Measurements from ENCODE around the gene PEA15.

Gene PEA15

GRCh38 chr1:160236806-160237205 is 31.6 kb downstream of the PEA15 start:
- TF ChIP-seq, protein P1, sequence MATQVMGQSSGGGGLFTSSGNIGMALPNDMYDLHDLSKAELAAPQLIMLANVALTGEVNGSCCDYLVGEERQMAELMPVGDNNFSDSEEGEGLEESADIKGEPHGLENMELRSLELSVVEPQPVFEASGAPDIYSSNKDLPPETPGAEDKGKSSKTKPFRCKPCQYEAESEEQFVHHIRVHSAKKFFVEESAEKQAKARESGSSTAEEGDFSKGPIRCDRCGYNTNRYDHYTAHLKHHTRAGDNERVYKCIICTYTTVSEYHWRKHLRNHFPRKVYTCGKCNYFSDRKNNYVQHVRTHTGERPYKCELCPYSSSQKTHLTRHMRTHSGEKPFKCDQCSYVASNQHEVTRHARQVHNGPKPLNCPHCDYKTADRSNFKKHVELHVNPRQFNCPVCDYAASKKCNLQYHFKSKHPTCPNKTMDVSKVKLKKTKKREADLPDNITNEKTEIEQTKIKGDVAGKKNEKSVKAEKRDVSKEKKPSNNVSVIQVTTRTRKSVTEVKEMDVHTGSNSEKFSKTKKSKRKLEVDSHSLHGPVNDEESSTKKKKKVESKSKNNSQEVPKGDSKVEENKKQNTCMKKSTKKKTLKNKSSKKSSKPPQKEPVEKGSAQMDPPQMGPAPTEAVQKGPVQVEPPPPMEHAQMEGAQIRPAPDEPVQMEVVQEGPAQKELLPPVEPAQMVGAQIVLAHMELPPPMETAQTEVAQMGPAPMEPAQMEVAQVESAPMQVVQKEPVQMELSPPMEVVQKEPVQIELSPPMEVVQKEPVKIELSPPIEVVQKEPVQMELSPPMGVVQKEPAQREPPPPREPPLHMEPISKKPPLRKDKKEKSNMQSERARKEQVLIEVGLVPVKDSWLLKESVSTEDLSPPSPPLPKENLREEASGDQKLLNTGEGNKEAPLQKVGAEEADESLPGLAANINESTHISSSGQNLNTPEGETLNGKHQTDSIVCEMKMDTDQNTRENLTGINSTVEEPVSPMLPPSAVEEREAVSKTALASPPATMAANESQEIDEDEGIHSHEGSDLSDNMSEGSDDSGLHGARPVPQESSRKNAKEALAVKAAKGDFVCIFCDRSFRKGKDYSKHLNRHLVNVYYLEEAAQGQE (IDR thresholded peaks at IDR 0.05; ENCODE audit: insufficient read depth in 1 of 2, low read depth in 2 of 2, low read length in 2 of 2): no peak
- TF ChIP-seq TAF1 (IDR thresholded peaks at IDR 0.05; ENCODE audit: borderline replicate concordance, insufficient read depth, low read length) (no peak), SIN3A (IDR thresholded peaks at IDR 0.05; ENCODE audit: borderline replicate concordance, insufficient read depth, low read length) (no peak), POLR2AphosphoS5 (IDR thresholded peaks at IDR 0.05; ENCODE audit: low read depth, low read length) (no peak), FOXP2 (optimal IDR thresholded peaks at IDR 0.05; ENCODE audit: borderline replicate concordance, extremely low read depth, extremely low read length, insufficient read depth) (no peak)

- no peak for TF ChIP-seq FOXP2 (optimal IDR thresholded peaks at IDR 0.05; ENCODE audit: borderline replicate concordance, extremely low read depth, extremely low read length, insufficient read depth)
- no peak for TF ChIP-seq SIN3A (IDR thresholded peaks at IDR 0.05; ENCODE audit: borderline replicate concordance, insufficient read depth, low read length)
- TF ChIP-seq POLR2AphosphoS5 (IDR thresholded peaks at IDR 0.05; ENCODE audit: low read depth, low read length): no peak
- no peak for TF ChIP-seq TAF1 (IDR thresholded peaks at IDR 0.05; ENCODE audit: borderline replicate concordance, insufficient read depth, low read length)
- TF ChIP-seq, protein P1 (IDR thresholded peaks at IDR 0.05; ENCODE audit: insufficient read depth in 1 of 2, low read depth in 2 of 2, low read length in 2 of 2): no peak
Observed at GRCh38 chr1:160237558-160237957, 32.4 kb downstream of the PEA15 start.

- TF ChIP-seq SIN3A (IDR thresholded peaks at IDR 0.05; ENCODE audit: borderline replicate concordance, insufficient read depth, low read length) (no peak), TAF1 (IDR thresholded peaks at IDR 0.05; ENCODE audit: borderline replicate concordance, insufficient read depth, low read length) (no peak), POLR2AphosphoS5 (IDR thresholded peaks at IDR 0.05; ENCODE audit: low read depth, low read length) (no peak), FOXP2 (optimal IDR thresholded peaks at IDR 0.05; ENCODE audit: borderline replicate concordance, extremely low read depth, extremely low read length, insufficient read depth) (no peak)
- TF ChIP-seq, protein P1 (IDR thresholded peaks at IDR 0.05; ENCODE audit: insufficient read depth in 1 of 2, low read depth in 2 of 2, low read length in 2 of 2): no peak
Observed at GRCh38 chr1:160238408-160238807, 33.2 kb downstream of the PEA15 start.

- TF ChIP-seq FOXP2 (optimal IDR thresholded peaks at IDR 0.05; ENCODE audit: borderline replicate concordance, extremely low read depth, extremely low read length, insufficient read depth) (no peak), SIN3A (IDR thresholded peaks at IDR 0.05; ENCODE audit: borderline replicate concordance, insufficient read depth, low read length) (no peak), TAF1 (IDR thresholded peaks at IDR 0.05; ENCODE audit: borderline replicate concordance, insufficient read depth, low read length) (no peak), POLR2AphosphoS5 (IDR thresholded peaks at IDR 0.05; ENCODE audit: low read depth, low read length) (no peak)
- TF ChIP-seq, protein P1 (IDR thresholded peaks at IDR 0.05; ENCODE audit: insufficient read depth in 1 of 2, low read depth in 2 of 2, low read length in 2 of 2): no peak
Observed at GRCh38 chr1:160239582-160240299, 34.6 kb downstream of the PEA15 start.
